KOPT-K1 (cell line): ENCODE results near the gene SORD.
A peak's percentile ranks its signal among the peaks of the same experiment; 100 is the strongest.
"Not testable (repeated sequence)": the region's sequence is repeated elsewhere in the genome, so short reads cannot be mapped to it uniquely, and the experiment has no call there.

Experiments
- H3K27ac ChIP-seq: fragments of 200-600 bp; sonication (generic); 2 replicates; pipeline ENCODE4 v1.5.1; 2016; ENCODE audit warnings: antibody characterized with exemption, mild to moderate bottlenecking, low read depth, low read length; ENCODE audit not compliant: poor library complexity, severe bottlenecking
- H3K36me3 ChIP-seq: fragments of 200-600 bp; sonication (generic); 2 replicates; pipeline ENCODE4 v1.5.1; 2017; ENCODE audit warnings: antibody characterized with exemption, mild to moderate bottlenecking, low read length, moderate library complexity; ENCODE audit not compliant: insufficient read depth
- H3K9me3 ChIP-seq: fragments of 200-600 bp; sonication (generic); 2 replicates; pipeline ENCODE4 v1.5.1; 2017; ENCODE audit warnings: antibody characterized with exemption, low read length, mild to moderate bottlenecking; ENCODE audit not compliant: insufficient read depth, poor library complexity, severe bottlenecking

The SORD gene

DNA sequence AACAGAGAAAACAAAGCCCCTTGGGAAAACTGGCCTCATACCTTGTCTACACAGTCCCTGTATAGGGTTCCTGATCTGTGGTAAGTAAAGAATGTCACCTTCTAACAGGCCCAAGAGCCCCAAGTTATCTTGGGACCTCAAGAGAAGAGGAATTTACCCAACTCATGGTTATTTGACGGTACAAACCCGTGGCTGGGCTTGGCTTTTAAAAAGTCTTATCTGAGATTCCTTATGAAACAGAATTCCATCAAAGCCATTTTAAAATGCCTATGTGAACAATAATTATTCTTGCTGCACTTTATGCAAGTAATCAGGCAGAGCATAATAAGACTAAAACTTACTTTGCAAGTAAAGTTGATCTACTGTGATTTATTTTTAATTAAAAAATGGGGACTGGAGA is 13.9 kb upstream of the SORD start:
- H3K36me3 ChIP-seq, result no peaks in the 10 kb centered on the region
- H3K27ac ChIP-seq, result no peak overlapping the region
- peaks cover 15% of the 10 kb centered on the region for H3K9me3 ChIP-seq

DNA sequence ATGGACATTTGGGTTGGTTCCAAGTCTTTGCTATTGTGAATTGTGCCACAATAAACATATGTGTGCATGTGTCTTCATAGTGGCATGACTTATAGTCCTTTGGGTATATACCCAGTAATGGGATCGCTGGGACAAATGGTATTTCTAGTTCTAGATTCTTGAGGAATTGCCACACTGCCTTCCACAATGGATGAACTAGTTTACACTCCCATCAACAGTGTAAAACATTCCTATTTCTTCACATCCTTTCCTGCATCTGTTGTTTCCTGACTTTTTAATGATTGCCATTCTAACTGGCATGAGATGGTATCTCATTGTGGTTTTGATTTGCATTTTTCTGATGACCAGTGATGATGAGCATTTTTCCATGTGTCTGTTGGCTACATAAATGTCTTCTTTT is 7.9 kb upstream of the SORD start:
- not testable (repeated sequence) for H3K9me3 ChIP-seq, H3K27ac ChIP-seq

DNA sequence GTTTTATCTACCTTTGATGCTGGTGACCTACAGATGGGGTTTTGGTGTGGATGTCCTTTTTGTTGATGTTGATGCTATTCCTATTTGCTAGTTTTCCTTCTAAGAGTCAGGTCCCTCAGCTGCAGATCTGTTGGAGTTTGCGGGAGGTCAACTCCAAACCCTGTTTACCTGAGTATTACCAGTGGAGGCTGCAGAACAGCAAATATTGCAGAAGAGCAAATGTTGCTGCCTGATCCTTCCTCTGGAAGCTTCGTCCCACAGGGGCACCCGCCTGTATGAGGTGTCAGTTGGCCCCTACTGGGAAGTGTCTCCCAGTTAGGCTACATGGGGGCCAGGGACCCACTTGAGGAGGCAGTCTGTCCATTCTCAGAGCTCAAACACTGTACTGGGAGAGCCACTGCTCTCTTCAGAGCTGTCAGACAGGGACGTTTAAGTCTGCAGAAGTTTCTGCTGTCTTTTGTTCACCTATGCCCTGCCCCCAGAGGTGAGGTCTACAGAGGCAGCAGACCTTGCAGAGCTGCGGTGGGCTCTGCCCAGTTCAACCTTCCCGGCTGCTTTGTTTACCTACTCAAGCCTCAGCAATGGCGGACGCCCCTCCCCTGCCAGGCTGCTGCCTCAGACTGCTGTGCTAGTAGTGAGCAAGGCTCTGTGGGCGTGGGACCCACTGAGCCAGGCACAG is 2.6 kb upstream of the SORD start:
- H3K27ac ChIP-seq, H3K9me3 ChIP-seq, H3K36me3 ChIP-seq: not testable (repeated sequence)

More for the DNA sequence above, 7.9 kb upstream of the SORD start:
- H3K36me3 ChIP-seq, result not testable (repeated sequence)

DNA sequence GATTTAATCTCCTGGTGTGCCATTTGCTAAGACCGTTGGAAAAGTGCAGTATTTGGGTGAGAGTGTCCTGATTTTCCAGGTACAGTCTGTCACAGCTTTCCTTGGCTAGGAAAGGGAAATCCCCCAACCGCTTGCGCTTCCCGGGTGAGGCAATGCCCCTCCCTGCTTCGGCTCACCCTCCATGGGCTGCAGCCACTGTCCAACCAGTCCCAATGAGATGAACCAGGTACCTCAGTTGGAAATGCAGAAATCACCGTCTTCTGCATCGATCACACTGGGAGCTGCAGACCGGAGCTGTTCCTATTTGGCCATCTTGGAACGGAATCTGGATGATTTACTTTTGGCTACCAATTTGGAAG is 2.1 kb upstream of the SORD start:
- H3K36me3 ChIP-seq, H3K27ac ChIP-seq, H3K9me3 ChIP-seq: not testable (repeated sequence)

DNA sequence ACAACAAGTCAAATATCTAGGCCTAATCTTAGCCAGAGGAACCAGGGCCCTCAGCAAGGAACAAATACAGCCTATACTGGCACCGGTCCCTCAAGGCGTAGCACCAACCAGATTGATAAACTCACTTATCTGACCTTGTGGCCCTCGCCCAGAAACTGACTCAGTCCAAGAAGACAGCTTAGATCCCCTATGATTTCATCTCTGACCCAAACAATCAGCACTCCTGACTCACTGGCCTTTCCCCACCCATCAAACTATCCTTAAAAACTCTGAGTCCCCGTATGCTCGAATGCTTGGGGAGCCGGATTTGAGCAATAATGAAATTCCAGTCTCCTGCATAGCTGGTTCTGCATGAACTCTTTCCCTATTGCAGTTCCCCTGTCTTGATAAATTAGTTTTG is 1.6 kb upstream of the SORD start:
- H3K9me3 ChIP-seq, result no peaks in the 10 kb centered on the region
- H3K27ac ChIP-seq, result no peak overlapping the region
- no peaks in the 10 kb centered on the region for H3K36me3 ChIP-seq

DNA sequence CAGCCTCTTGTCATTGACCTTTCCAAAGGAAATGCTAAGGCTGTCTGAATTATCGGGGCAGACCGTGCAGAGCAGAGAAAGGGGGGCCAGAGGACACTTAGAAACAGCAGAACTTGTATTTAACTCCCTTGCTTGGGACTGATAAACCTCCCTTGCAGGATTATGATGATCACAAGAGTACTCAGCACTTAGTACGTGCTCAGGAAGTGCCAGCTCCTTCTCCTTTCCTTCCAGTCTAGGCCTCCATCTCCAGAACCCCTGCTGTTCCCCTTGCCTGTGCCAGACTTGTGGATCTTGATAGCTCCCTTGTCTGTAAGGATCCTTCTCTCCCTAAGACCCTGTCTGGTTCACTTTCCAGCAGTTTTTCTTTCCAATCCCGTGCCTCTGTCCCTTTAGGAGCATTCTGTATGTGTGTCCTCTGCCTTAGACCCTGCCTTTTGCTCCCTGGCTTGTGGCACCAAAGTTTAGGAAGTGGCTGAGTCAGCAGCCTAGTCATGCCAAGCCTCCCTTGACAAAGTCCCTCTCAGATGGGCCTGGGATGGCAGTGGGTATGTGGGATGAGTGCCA is 747 bp downstream of the SORD start:
- peaks cover under 1% of the 10 kb centered on the region for H3K9me3 ChIP-seq
- H3K36me3 ChIP-seq, result peaks cover 17% of the 10 kb centered on the region
- H3K27ac ChIP-seq, result peak overlapping the region; percentile 60

DNA sequence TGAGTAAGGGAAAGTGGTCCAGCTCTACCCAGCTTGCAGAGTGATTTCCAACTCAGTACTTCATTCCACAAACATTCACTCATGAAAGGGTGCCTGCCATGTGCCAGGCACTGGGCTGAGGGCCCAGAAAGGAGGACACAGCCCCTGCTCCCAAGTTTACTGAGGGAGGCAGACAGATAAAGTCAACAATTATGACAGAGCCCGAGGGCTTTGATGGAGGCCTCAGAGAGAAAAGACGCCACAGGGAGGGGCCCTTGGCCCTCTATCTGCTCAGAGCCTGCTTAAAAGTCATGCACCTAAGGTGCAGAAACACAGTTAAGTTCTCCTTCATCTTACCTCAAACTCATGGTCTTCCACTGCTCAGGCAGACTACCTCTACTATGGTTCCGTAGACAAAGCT is 1.7 kb downstream of the SORD start:
- H3K27ac ChIP-seq, H3K9me3 ChIP-seq: not testable (repeated sequence)
- H3K36me3 ChIP-seq, result peaks cover 26% of the 10 kb centered on the region

DNA sequence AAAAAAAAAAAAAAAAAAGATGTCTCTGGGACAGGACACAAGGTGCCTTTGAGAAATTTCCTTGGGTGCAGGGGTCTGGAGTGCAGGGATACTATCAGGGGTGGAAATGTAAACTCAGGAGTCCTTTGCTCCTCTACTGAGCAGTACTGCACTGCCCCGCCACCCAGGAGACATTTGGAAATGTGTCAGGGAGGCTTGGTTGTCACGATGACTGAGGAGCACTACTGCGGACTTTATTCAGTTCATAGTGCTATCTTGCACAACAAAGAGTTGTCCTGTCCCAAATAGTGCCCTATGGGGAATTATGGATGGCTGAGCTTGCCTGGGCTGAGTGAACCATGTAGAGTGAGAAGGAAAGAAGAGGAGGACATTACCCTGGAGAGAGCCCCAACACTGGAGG is 2.6 kb downstream of the SORD start:
- H3K36me3 ChIP-seq, result peaks cover 35% of the 10 kb centered on the region
- H3K9me3 ChIP-seq, result peaks cover 13% of the 10 kb centered on the region
- H3K27ac ChIP-seq, result peak overlapping the region; percentile 25

DNA sequence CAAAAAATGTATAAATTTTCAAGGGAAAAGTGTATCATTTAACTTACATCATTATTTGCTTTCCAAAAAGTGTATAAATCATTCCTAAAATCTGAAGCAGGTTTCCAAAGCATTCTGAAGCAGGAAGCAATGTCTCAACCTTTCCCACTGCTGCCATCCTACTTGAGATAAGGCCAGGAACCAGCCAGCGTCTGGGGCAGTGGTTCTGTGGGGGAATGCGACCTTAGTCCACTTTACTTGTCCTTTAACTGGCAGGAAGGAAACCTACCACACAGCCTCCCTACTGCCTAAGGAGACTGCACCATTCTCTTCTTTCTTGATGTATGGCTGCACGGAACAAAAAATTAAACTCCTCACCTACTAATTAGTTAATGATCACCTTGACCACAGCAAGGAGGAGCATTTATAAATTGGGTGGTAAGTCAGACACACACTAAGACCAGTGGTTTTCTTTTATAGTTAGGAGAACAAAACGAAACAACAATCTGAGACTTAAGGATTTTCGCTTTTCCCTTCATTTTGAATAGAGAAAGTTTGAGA is 3.7 kb downstream of the SORD start:
- Histone ChIP-seq H3K9me3 (peaks cover 13% of the 10 kb centered on the region), H3K36me3 (peaks cover 42% of the 10 kb centered on the region), H3K27ac (peak overlapping the region; percentile 9)

DNA sequence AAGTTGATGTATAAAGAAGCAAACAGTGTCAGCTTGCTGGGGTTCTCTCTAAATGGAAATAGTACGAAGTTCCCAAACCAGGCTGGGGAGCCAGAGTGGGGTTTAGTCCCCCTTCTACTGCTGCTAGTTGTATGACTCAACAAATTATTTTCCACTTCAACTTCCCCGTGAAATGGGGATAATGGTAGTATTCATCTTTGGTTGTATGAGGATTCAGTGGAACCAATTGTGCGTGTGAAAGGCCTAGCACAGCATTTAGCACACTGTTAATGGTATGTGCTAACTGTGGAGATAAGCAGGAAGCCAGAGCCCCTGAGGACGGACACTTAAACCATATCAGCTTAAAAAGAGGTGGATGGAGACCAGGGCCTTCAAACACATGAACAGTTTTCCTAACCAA is 4.2 kb downstream of the SORD start:
- no peak overlapping the region for H3K27ac ChIP-seq

DNA sequence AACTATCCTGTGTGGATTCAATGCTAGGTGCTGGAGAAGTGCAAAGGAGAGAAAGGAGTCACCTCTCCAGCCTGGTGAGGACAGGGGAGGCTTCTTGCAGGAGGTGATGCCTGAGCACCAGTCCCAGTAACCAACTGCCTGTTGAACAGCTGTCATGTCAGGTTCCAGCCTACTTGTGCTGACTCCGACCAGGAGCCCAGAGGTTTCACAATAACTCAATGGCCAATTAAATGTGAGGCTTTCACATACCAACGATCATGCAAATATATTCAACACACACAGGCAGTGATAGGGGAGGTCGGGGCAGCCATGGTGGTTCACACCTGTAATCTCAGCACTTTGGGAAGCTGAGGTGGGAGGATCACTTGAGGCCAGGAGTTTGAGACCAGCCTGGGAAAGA is 7.7 kb downstream of the SORD start:
- no peak overlapping the region for H3K27ac ChIP-seq
- H3K36me3 ChIP-seq, result peaks cover 44% of the 10 kb centered on the region
- peaks cover 13% of the 10 kb centered on the region for H3K9me3 ChIP-seq

More for the DNA sequence above, 4.2 kb downstream of the SORD start:
- H3K9me3 ChIP-seq, result peaks cover 13% of the 10 kb centered on the region
- H3K36me3 ChIP-seq, result peaks cover 42% of the 10 kb centered on the region

DNA sequence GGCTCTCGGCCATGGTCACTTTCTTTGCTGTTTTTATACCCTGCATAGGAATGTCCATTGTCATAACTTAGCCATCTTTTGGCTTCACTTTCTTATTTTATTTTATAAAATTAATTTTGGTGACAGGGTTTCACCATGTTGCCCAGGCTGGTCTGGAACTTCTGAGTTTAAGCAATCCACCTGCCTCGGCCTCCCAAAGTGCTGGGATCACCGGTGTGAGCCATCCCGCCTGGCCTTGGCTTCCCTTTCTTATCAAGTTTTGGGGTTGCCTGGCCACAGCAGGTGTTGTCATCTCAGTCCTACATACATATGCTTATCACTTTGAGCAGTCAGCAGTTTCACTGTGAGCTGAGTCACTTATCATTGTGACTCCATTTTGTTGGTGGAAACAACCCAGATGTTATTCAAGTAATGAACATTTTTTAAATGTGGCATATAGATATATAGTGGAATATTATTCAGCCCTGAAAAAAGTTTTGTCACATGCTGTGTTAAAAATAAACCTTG is 8.6 kb downstream of the SORD start:
- Histone ChIP-seq H3K36me3 (peaks cover 49% of the 10 kb centered on the region), H3K9me3 (peaks cover 13% of the 10 kb centered on the region)
- H3K27ac ChIP-seq, result not testable (repeated sequence)

DNA sequence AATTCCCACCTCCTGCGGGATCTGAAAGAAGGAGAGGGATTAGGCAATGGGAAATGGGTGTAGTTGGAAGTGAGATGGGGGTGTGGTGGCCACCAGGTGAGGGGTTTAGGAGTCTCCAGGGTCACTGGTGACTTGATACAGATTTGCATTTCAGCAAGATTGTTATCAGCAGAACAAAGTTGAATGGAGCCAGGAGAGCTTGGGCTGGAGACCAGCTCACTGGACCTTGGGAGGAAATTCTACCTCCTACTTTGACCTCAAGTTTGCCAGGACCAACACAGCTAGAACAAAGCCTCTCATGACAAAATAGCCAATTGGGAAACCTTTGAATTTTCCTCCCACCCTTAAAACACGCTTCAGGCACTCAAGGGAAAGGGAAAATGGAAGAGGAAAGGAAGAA is 9.5 kb downstream of the SORD start:
- H3K36me3 ChIP-seq, result peaks cover 41% of the 10 kb centered on the region
- H3K9me3 ChIP-seq, result peaks cover 13% of the 10 kb centered on the region

DNA sequence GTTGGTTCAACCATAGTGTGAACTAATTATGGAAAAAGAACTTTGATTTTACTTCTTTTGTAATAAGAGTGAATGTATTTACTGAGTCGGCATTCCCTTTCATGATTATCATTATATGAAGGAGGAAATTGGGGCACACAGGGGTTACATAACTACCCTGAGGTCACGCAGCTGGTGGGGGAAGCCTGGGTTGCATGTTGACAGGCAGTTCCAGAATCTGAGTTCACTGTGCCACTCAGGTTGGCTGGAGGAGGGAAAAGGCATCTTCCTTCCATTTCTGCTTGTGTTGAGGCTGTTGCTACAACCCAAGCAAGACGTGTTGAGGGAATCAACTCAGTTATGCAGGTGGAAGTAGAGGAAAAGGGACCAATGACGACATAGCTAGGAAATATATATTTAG is 11.1 kb downstream of the SORD start:
- H3K27ac ChIP-seq, H3K9me3 ChIP-seq: not testable (repeated sequence)
- H3K36me3 ChIP-seq, result peaks cover 30% of the 10 kb centered on the region

More for the DNA sequence above, 9.5 kb downstream of the SORD start:
- not testable (repeated sequence) for H3K27ac ChIP-seq

DNA sequence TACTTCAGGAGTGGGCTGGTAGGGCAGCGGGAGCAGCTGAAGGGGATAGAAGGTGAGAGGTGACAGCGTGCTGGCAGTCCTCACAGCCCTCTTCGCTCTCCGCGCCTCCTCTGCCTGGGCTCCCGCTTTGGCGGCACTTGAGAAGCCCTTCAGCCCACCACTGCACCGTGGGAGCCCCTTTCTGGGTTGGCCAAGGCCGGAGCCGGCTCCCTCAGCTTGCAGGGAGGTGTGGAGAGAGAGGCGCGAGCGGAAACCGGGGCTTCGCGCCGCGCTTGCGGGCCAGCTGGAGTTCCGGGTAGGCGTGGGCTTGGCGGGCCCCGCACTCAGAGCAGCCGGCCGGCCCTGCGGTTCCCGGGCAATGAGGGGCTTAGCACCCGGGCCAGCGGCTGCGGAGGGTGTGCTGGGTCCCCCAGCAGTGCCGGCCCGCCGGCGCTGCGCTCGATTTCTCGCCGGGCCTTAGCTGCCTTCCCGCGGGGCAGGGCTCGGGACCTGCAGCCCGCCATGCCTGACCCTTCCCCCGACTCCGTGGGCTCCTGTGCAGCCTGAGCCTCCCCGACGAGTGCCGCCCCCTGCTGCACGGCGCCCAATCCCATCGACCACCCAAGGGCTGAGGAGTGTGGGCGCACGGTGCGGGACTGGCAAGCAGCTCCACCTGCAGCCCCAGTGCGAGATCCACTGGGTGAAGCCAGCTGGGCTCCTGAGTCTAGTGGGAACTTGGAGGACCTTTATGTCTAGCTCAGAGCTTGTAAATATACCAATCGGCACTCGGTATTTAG is 11.8 kb downstream of the SORD start:
- peaks cover 23% of the 10 kb centered on the region; the same call in 1 of the 2 replicates for H3K36me3 ChIP-seq
- not testable (repeated sequence) for H3K9me3 ChIP-seq, H3K27ac ChIP-seq
